SU-DHL-6 (cell line): Measurements from ENCODE around the gene NRTN.
A peak's percentile ranks its signal among the peaks of the same experiment; 100 is the strongest.

ENCODE experiments used
- H2AFZ ChIP-seq: fragments of 200-600 bp; sonication (generic); 2 replicates; pipeline ENCODE4 v1.6.1; 2014; ENCODE audit warnings: low read depth, mild to moderate bottlenecking, moderate library complexity, mixed read lengths, antibody characterized with exemption, low read length; ENCODE audit not compliant: severe bottlenecking
- H3F3A ChIP-seq: fragments of 200-600 bp; shearing (Covaris generic); 2 replicates; pipeline ENCODE4 v1.6.0; 2016; ENCODE audit warnings: antibody characterized with exemption, mild to moderate bottlenecking; ENCODE audit not compliant: insufficient read depth
- H3K27ac ChIP-seq: fragments of 200-600 bp; sonication (generic); 2 replicates; pipeline ENCODE4 v1.5.1; 2016; ENCODE audit warnings: low read depth, mild to moderate bottlenecking, low read length, moderate library complexity, mixed read lengths
- H3K27me3 ChIP-seq: fragments of 200-600 bp; sonication (generic), shearing (Covaris generic); 2 replicates; pipeline ENCODE4 v1.6.0; 2014; ENCODE audit warnings: mild to moderate bottlenecking, low read length
- H3K36me3 ChIP-seq: fragments of 200-600 bp; sonication (generic); 2 replicates; pipeline ENCODE4 v1.6.1; 2014; ENCODE audit warnings: mild to moderate bottlenecking, low read length, mixed read lengths
- H3K4me2 ChIP-seq: fragments of 300-600, 200-600 bp; shearing (Covaris generic), sonication (generic); 2 replicates; pipeline ENCODE4 v1.6.0; 2014; ENCODE audit warnings: low read length, low read depth, mild to moderate bottlenecking; ENCODE audit not compliant: poor library complexity, severe bottlenecking
- H3K4me3 ChIP-seq: fragments of 200-600 bp; sonication (generic); 2 replicates; pipeline ENCODE4 v1.5.1; 2014; ENCODE audit warnings: antibody characterized with exemption, low read length, mild to moderate bottlenecking, mixed read lengths; ENCODE audit not compliant: insufficient read depth, poor library complexity, severe bottlenecking
- H3K79me2 ChIP-seq: fragments of 200-600 bp; sonication (generic); 2 replicates; pipeline ENCODE4 v1.6.1; 2014; ENCODE audit warnings: mild to moderate bottlenecking, low read length, moderate library complexity; ENCODE audit not compliant: insufficient read depth
- H3K9ac ChIP-seq: fragments of 200-600 bp; sonication (generic); 2 replicates; pipeline ENCODE4 v1.7.0; 2014; ENCODE audit warnings: mild to moderate bottlenecking, low read length
- H3K9me2 ChIP-seq: fragments of 200-600 bp; sonication (generic); replicated peaks from 2 replicates; pipeline ENCODE4 v1.6.1; 2014; ENCODE audit warnings: low read length; ENCODE audit not compliant: insufficient read depth
- H3K9me3 ChIP-seq: fragments of 200-600 bp; sonication (generic); 2 replicates; pipeline ENCODE4 v1.6.1; 2014; ENCODE audit warnings: low read length, mixed read lengths; ENCODE audit not compliant: insufficient read depth
- H4K20me1 ChIP-seq: fragments of 200-600 bp; sonication (generic); 2 replicates; pipeline ENCODE4 v1.6.1; 2014; ENCODE audit warnings: low read depth, mild to moderate bottlenecking, antibody characterized with exemption, low read length, moderate library complexity, mixed read lengths
- EZH2phosphoT487 ChIP-seq: fragments of 200-600 bp; sonication (generic), shearing (Covaris generic); conservative IDR thresholded peaks from 2 replicates; pipeline ENCODE4 v1.6.1; 2018; ENCODE audit warnings: mild to moderate bottlenecking, antibody characterized with exemption, low read length, moderate library complexity, mixed read lengths
- TF ChIP-seq, protein P1 (sequence below): fragments of 200-600 bp; sonication (generic); IDR thresholded peaks from one replicate; pipeline ENCODE4 v1.5.1; 2017; ENCODE audit warnings: antibody characterized with exemption, mild to moderate bottlenecking, low read length, moderate library complexity; ENCODE audit not compliant: insufficient read depth, poor library complexity, severe bottlenecking

NRTN gene

DNA sequence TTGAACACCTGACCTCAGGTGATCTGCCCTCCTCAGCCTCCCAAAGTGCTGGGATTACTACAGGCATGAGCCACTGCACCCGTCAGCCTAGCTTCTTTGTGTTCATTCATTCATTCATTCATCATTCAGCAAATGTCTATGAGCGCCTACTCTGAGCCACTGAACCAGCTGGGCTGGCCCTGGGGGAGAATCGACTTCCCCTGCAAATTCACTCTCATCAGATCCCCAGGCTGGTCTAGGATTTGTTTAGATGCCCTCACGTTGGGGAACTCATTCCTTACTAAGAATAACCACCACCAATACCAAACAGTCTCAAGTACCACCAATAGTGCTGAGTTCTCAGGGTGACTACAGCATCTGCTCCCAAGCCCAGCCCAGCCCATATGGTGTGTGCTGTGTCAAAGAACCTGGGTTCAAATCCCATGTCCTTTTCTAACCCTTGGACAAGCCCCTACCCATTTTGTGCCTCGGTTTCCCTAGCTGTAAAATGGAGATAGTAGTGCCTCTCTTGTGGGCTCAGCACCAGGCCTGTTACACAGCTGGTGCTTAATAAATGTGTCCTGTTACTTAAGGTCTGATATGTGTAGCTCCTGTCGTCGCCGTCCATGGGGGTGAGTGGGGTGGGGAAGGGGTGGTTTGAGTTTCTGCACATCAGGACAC is 16.8 kb downstream of the NRTN start:
- no peaks in the 10 kb centered on the region for H3K36me3 ChIP-seq
- H3K27me3 ChIP-seq: no peaks in the 10 kb centered on the region
- no peak overlapping the region for H3K27ac ChIP-seq
- no peak overlapping the region for H3K4me2 ChIP-seq
- no peak overlapping the region for H3K4me3 ChIP-seq
- H2AFZ ChIP-seq: no peak overlapping the region
- TF ChIP-seq EZH2phosphoT487: no peak
- TF ChIP-seq, protein P1, sequence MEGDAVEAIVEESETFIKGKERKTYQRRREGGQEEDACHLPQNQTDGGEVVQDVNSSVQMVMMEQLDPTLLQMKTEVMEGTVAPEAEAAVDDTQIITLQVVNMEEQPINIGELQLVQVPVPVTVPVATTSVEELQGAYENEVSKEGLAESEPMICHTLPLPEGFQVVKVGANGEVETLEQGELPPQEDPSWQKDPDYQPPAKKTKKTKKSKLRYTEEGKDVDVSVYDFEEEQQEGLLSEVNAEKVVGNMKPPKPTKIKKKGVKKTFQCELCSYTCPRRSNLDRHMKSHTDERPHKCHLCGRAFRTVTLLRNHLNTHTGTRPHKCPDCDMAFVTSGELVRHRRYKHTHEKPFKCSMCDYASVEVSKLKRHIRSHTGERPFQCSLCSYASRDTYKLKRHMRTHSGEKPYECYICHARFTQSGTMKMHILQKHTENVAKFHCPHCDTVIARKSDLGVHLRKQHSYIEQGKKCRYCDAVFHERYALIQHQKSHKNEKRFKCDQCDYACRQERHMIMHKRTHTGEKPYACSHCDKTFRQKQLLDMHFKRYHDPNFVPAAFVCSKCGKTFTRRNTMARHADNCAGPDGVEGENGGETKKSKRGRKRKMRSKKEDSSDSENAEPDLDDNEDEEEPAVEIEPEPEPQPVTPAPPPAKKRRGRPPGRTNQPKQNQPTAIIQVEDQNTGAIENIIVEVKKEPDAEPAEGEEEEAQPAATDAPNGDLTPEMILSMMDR: no peak
- no peaks in the 10 kb centered on the region for H3K9me2 ChIP-seq
- H3K79me2 ChIP-seq: no peaks in the 10 kb centered on the region
- H3K9ac ChIP-seq: no peak overlapping the region
- H3K9me3 ChIP-seq: no peaks in the 10 kb centered on the region
- no peaks in the 10 kb centered on the region for H3F3A ChIP-seq
- H4K20me1 ChIP-seq: no peaks in the 10 kb centered on the region

DNA sequence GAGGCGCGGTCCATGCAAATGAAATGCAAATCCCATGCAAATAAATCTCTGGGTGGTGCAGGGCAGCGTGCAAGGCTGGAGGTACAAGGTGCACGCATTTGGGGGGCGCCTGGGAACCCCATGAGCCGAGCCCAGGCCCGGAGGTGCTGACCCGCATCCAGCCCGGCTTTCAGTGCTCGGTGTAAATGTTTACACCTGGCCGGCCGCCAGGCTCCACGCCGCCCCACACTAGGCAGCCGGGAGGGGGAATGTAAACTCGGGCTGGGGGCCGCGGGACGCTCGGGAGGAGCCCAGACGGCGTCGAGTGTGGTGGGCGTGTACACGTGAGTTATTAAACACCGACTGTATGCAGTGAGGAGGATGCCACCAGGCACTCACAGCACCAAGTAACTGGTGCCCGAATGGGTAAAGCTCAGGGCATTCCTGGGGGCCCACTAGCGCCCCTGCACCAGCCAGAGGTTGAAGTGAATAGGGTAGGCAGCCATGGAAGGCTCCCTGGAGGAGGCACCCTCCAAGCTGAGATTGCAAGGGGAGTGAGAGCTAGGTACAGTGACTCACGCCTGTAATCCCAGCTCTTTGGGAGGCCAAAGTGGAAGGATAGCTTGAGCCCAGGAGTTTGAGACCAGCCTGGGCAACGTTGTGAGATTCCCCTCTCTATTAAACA is 17.4 kb downstream of the NRTN start:
- H3K27me3 ChIP-seq: no peaks in the 10 kb centered on the region
- TF ChIP-seq EZH2phosphoT487: no peak
- TF ChIP-seq, protein P1: no peak
- no peaks in the 10 kb centered on the region for H3F3A ChIP-seq
- no peaks in the 10 kb centered on the region for H4K20me1 ChIP-seq
- H3K27ac ChIP-seq: no peak overlapping the region
- H3K4me2 ChIP-seq: no peak overlapping the region
- no peak overlapping the region for H3K4me3 ChIP-seq
- H3K9ac ChIP-seq: no peak overlapping the region
- no peak overlapping the region for H2AFZ ChIP-seq
- H3K9me3 ChIP-seq: no peaks in the 10 kb centered on the region
- H3K79me2 ChIP-seq: no peaks in the 10 kb centered on the region
- no peaks in the 10 kb centered on the region for H3K9me2 ChIP-seq
- no peaks in the 10 kb centered on the region for H3K36me3 ChIP-seq

DNA sequence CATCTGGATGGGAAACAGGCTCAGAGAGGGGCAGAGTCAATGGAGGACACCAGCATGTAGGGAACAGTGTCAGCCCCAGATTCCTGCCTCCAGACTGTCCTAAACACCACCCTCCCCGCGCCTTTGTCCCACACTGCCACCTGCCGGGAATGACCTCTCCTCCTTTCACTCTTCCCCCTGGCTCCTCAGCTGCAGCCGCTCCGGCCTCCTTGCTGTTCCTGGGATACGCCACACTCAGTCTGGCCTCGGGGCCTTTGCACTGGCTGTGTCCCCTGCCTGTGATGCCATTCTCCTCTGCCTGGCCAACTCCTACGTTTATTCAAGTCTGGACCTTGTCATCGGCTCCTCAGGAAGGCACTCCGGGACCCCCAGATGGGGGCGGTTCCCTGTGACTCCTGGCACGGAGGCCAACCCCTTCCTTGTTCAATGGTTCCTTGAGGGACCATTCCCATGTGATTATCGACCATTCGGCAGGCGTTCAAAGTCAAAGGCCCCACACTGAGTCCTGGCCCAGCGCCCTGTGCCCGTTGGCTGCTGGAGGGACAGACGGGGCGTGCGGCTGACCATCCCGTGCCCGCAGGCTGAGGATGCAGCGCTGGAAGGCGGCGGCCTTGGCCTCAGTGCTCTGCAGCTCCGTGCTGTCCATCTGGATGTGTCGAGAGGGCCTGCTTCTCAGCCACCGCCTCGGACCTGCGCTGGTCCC is 18.9 kb downstream of the NRTN start:
- no peak overlapping the region for H3K27ac ChIP-seq
- H3K9ac ChIP-seq: no peak overlapping the region
- no peak overlapping the region for H3K4me2 ChIP-seq
- H3K36me3 ChIP-seq: no peaks in the 10 kb centered on the region
- H3K9me3 ChIP-seq: no peaks in the 10 kb centered on the region
- TF ChIP-seq, protein P1: peak; percentile 22
- TF ChIP-seq EZH2phosphoT487: no peak
- H4K20me1 ChIP-seq: no peaks in the 10 kb centered on the region
- no peaks in the 10 kb centered on the region for H3K79me2 ChIP-seq
- no peak overlapping the region for H2AFZ ChIP-seq
- H3K27me3 ChIP-seq: no peaks in the 10 kb centered on the region
- H3K4me3 ChIP-seq: no peak overlapping the region
- no peaks in the 10 kb centered on the region for H3K9me2 ChIP-seq
- H3F3A ChIP-seq: no peaks in the 10 kb centered on the region
